A673 (cell line): ENCODE data around the gene THSD4.

Experiments used
- EZH2 ChIP-seq: fragments of 200-600 bp; sonication (generic); IDR thresholded peaks from 2 replicates; pipeline ENCODE4 v1.6.1; 2017; ENCODE audit warnings: borderline replicate concordance, low read depth, mild to moderate bottlenecking, mixed read lengths, antibody characterized with exemption, low read length; ENCODE audit not compliant: poor library complexity, severe bottlenecking
- TF ChIP-seq, protein P1 (sequence below): fragments of 300-800, 200-600 bp; sonication (generic); conservative IDR thresholded peaks from 2 replicates; pipeline ENCODE4 v1.5.1; 2017; ENCODE audit warnings: low read depth, mild to moderate bottlenecking, antibody characterized with exemption, low read length, moderate library complexity, mixed read lengths

DNA sequence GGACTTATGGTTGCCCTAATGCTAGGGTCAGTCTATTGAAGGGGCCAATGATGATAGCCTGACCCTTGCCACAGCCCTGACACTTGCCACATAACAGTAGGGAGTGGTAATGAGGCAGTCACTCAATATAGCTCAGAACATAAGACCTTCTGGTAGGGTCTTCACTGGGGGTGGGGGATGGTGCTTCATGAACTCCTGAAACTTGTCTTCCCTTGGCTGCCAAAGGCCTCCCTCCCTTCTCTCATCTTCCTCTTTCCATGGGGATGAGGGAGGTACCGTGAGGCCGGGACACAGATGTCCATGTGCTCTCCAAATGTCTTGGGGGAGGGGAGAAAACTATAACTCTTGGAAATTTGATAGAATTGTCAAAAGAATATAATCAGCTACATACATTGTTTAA is 21.1 kb upstream of the THSD4 start:
- TF ChIP-seq, protein P1, sequence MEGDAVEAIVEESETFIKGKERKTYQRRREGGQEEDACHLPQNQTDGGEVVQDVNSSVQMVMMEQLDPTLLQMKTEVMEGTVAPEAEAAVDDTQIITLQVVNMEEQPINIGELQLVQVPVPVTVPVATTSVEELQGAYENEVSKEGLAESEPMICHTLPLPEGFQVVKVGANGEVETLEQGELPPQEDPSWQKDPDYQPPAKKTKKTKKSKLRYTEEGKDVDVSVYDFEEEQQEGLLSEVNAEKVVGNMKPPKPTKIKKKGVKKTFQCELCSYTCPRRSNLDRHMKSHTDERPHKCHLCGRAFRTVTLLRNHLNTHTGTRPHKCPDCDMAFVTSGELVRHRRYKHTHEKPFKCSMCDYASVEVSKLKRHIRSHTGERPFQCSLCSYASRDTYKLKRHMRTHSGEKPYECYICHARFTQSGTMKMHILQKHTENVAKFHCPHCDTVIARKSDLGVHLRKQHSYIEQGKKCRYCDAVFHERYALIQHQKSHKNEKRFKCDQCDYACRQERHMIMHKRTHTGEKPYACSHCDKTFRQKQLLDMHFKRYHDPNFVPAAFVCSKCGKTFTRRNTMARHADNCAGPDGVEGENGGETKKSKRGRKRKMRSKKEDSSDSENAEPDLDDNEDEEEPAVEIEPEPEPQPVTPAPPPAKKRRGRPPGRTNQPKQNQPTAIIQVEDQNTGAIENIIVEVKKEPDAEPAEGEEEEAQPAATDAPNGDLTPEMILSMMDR: no peak
- no peak for TF ChIP-seq EZH2
